K562 (cell line): ENCODE data around the gene NRN1L. TPM values are rescaled to one million over a fixed set of nuclear protein-coding genes. Genes with fewer than 3 reads are reported as not detected.

Experiments
- ATAC-seq: fragments of 200-7000 bp; cut with Tn5 transposase; 3 replicates; pipeline ENCODE4 v1.9.1; 2020; ENCODE audit warnings: moderate library complexity
- BruUV-seq: library from RNA; stranded (reverse); fragments of 400-500 nt; replicated peaks from 2 replicates; lab custom pipeline; 2021; lab: Mats Ljungman, UMichigan
- CTCF ChIA-PET: fragments of 300-600 bp; formaldehyde crosslinking; extraction: SDS; loops from one replicate; lab custom pipeline; 2021; ENCODE audit warnings: low intra/inter-chr PET ratio; lab: Yijun Ruan, JAX
- POLR2A ChIA-PET: fragments of 300-600, 350-650 bp; sonication (Branson Sonifier 250); formaldehyde crosslinking; extraction: SDS; loops from one replicate; lab custom pipeline; 2021; ENCODE audit warnings: antibody characterized with exemption, inconsistent platforms; lab: Yijun Ruan, JAX
- DNase-seq, 4 experiments: peaks; one replicate each; pipeline versions ENCODE4 v3.0.0 to v3.0.0-alpha.2; 2011 to 2018; ENCODE audit warnings: low spot score in 3 of 4, mixed read lengths in 3 of 4; ENCODE audit errors: extremely low read depth in 1 of 4
- FAIRE-seq: peaks from 2 replicates; lab custom pipeline; 2011; peaks lifted over from hg19 to GRCh38; lab: Jason Lieb, UNC
- H2AFZ ChIP-seq: 2 replicates; pipeline ENCODE4 v1.6.0; 2011; ENCODE audit warnings: low read depth, low read length, control low read depth, inconsistent platforms
- H3K27ac ChIP-seq: fragments of 200-600 bp; 3 replicates; pipeline ENCODE4 v1.8.0; 2011; ENCODE audit warnings: low read depth, mild to moderate bottlenecking, control low read depth, inconsistent platforms, low read length, moderate library complexity, mixed read lengths; ENCODE audit errors: extremely low read depth
- H3K27me3 ChIP-seq, 2 experiments: fragments of 300-600 bp in 1 of 2; 2 replicates in 1 of 2; 3 replicates in 1 of 2; pipeline versions ENCODE4 v1.6.0 to v1.8.0; 2011; ENCODE audit warnings: inconsistent platforms in 2 of 2, low read length in 2 of 2, mild to moderate bottlenecking in 1 of 2, mixed read lengths in 1 of 2, moderate library complexity in 1 of 2; ENCODE audit not compliant: control insufficient read depth in 2 of 2, insufficient read depth in 2 of 2
- H3K36me3 ChIP-seq: fragments of 300-600 bp; 3 replicates; pipeline ENCODE4 v1.8.0; 2011; ENCODE audit warnings: mild to moderate bottlenecking, low read length, inconsistent platforms; ENCODE audit not compliant: control insufficient read depth, insufficient read depth
- H3K4me1 ChIP-seq, 2 experiments: fragments of 200-600 bp in 1 of 2; replicated peaks in 1 of 2; 2 replicates in 1 of 2; 3 replicates in 1 of 2; pipeline versions ENCODE4 v1.5.1 to v1.8.0; 2011; ENCODE audit warnings: inconsistent platforms in 2 of 2, low read length in 2 of 2, mild to moderate bottlenecking in 1 of 2, mixed read lengths in 1 of 2, moderate library complexity in 1 of 2; ENCODE audit not compliant: control insufficient read depth in 2 of 2, insufficient read depth in 2 of 2
- H3K4me2 ChIP-seq: 2 replicates; pipeline ENCODE4 v1.6.1; 2011; ENCODE audit warnings: low read length, control low read depth, inconsistent platforms, mixed read lengths; ENCODE audit not compliant: insufficient read depth
- H3K4me3 ChIP-seq: fragments of 200-600 bp; sonication (generic), shearing (Covaris generic); 2 replicates; pipeline ENCODE4 v1.5.1; 2016; ENCODE audit warnings: control low read depth, inconsistent platforms
- H3K79me2 ChIP-seq: fragments of 200-600 bp; 3 replicates; pipeline ENCODE4 v1.8.0; 2011; ENCODE audit warnings: low read length, inconsistent platforms; ENCODE audit not compliant: control insufficient read depth, insufficient read depth
- H3K9ac ChIP-seq, 2 experiments: 2 replicates each; pipeline versions ENCODE4 v1.6.0 to v1.6.1; 2011; ENCODE audit warnings: low read depth in 2 of 2, low read length in 2 of 2, control low read depth in 1 of 2, inconsistent platforms in 1 of 2, mild to moderate bottlenecking in 1 of 2, mixed read lengths in 1 of 2; ENCODE audit not compliant: insufficient read depth in 1 of 2
- H3K9me1 ChIP-seq: one replicate; pipeline ENCODE4 v1.6.0; 2011; ENCODE audit warnings: inconsistent platforms, mild to moderate bottlenecking, low read length, moderate library complexity; ENCODE audit not compliant: control insufficient read depth, insufficient read depth
- H3K9me3 ChIP-seq: replicated peaks from 2 replicates; pipeline ENCODE4 v1.5.1; 2011; ENCODE audit warnings: low read depth, low read length, inconsistent platforms; ENCODE audit not compliant: control insufficient read depth, insufficient read depth
- H4K20me1 ChIP-seq: replicated peaks from 2 replicates; pipeline ENCODE4 v1.6.1; 2011; ENCODE audit warnings: low read length, inconsistent platforms, mixed read lengths; ENCODE audit not compliant: control insufficient read depth, insufficient read depth
- FOXM1 ChIP-seq, 2 experiments: fragments of 450-650 bp in 1 of 2; sonication (generic) in 1 of 2; formaldehyde crosslinking in 1 of 2; IDR thresholded peaks; 2 replicates each; pipeline versions ENCODE4 v1.6.1 to v1.9.0; 2017 to 2022; ENCODE audit warnings: low read depth in 2 of 2, mild to moderate bottlenecking in 2 of 2, missing genetic modification reagents in 1 of 2, moderate library complexity in 1 of 2
- PHTF2 ChIP-seq: fragments of 250-450 bp; sonication (Bioruptor Pico); IDR thresholded peaks from 2 replicates; pipeline ENCODE4 v1.5.0; 2021; ENCODE audit warnings: mild to moderate bottlenecking
- TGIF2 ChIP-seq: sonication (generic); formaldehyde crosslinking; IDR thresholded peaks from 2 replicates; pipeline ENCODE4 v1.8.1; 2022; ENCODE audit warnings: mild to moderate bottlenecking, missing genetic modification reagents, moderate library complexity
- ZNF146 ChIP-seq: IDR thresholded peaks from one replicate; pipeline ENCODE4 v1.6.1; 2018; ENCODE audit warnings: missing compliant biosample characterization; ENCODE audit not compliant: unreplicated experiment
- WGBS: fragments of 100-300 bp; shearing (Covaris generic); methylation state at CpG from one replicate; pipeline ENCODE4 v1.1.6; 2016; ENCODE audit warnings: low coverage, mixed read lengths; ENCODE audit not compliant: insufficient coverage; ENCODE audit errors: missing lambda C conversion rate; 5-methylcytosine and 5-hydroxymethylcytosine counted together
- in situ Hi-C: fragments of 300-500 bp; cut with MboI; formaldehyde crosslinking; loops from 4 replicates; pipeline ENCODE4 v1.15.0; 2018; ENCODE audit warnings: inconsistent platforms, mixed read lengths
- intact Hi-C: fragments of 100-400 bp; cut with micrococcal nuclease; formaldehyde crosslinking; loops from 2 replicates; pipeline ENCODE4 v1.14.2; 2022
- polyA plus RNA-seq, 8 experiments: library from polyadenylated mRNA; depleted of rRNA in 4 of 8; stranded (reverse) in 5 of 8; unstranded in 3 of 8; fragments of >200 nt; fragmentation: Nextera tagmentation in 2 of 8; fragmentation: Illumina TruSeq in 1 of 8; extraction: Ambion mirVana in 2 of 8; extraction: Trizol in 1 of 8; gene quantifications; 2 replicates each; pipeline versions ENCODE4 v1.2.1 to v1.2.3, GENCODE V29; 2011 to 2014; ENCODE audit warnings: inconsistent platforms in 1 of 8, missing spikeins in 1 of 8
- total RNA-seq, 7 experiments: library from RNA; depleted of rRNA in 6 of 7; stranded (reverse); fragments of >200 nt in 6 of 7; fragmentation: Illumina TruSeq in 2 of 7; extraction: Trizol in 2 of 7; gene quantifications; 2 replicates each; pipeline versions ENCODE4 v1.2.1 to v1.2.3, GENCODE V29; 2011 to 2021; ENCODE audit warnings: low replicate concordance in 1 of 7
- TF ChIP-seq, protein P1 (sequence below), 2 experiments: IDR thresholded peaks in 1 of 2; conservative IDR thresholded peaks in 1 of 2; 2 replicates each; pipeline ENCODE4 v1.6.1; 2016; ENCODE audit warnings: low read depth in 2 of 2, mild to moderate bottlenecking in 1 of 2, missing compliant biosample characterization in 1 of 2, missing genetic modification characterization in 1 of 2, moderate library complexity in 1 of 2
- TF ChIP-seq, protein P2 (sequence below): sonication (generic); formaldehyde crosslinking; IDR thresholded peaks from 2 replicates; pipeline ENCODE4 v1.4.0; 2020; ENCODE audit warnings: mild to moderate bottlenecking, missing genetic modification reagents
- TF ChIP-seq, protein P3 (sequence below): conservative IDR thresholded peaks from 2 replicates; pipeline ENCODE4 v1.6.1; 2011; ENCODE audit warnings: low read depth, mild to moderate bottlenecking, low read length; ENCODE audit not compliant: control insufficient read depth
- TF ChIP-seq, protein P4 (sequence below): fragments of 450-650 bp; IDR thresholded peaks from one replicate; pipeline ENCODE4 v1.6.1; 2018; ENCODE audit warnings: mild to moderate bottlenecking, moderate library complexity; ENCODE audit not compliant: partially characterized antibody

Gene NRN1L
- total and polyA plus RNA-seq, 9 of the 15 experiments (the other 6 are each of a cell fraction or from before 2014, with no cell fraction given), result 0.22 to 0.86 (median 0.61) TPM; not detected in 5

DNA sequence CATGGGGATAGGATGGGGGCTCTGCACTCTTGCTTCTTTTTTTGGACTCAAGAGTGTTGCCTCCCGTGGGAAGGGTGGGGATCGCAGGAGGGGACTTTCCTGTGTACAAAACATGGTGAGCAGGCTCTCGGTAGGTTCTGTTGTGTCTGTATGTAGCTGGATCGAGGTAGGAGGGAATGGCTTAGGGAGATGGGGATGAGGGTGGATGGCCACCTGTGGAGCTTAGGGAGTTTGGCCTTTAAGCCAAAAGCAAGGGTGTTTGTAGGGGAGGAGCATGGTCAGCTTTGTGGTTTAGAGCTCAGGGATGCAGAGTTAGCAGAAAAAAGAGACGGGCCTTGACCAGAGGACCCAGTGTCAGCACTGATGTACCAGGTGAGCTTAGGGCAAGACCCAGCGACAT, 22.8 kb upstream of the NRN1L start:
- Histone ChIP-seq H3K36me3 (peaks cover 67% of the 10 kb centered on the region), H4K20me1 (peaks cover 41% of the 10 kb centered on the region), H3K9ac (no peak overlapping the region; a peak in 1 of 4 replicates), H3K4me1 (peaks cover 18 to 25% of the 10 kb centered on the region in 2 experiments), H3K27ac (no peak overlapping the region), H3K4me2 (no peak overlapping the region), H3K4me3 (no peak overlapping the region), H3K9me1 (peaks cover 6% of the 10 kb centered on the region), H2AFZ (no peak overlapping the region), H3K79me2 (peaks cover 80% of the 10 kb centered on the region), H3K9me3 (no peaks in the 10 kb centered on the region), H3K27me3 (no peaks in the 10 kb centered on the region)
- TF ChIP-seq, protein P1, sequence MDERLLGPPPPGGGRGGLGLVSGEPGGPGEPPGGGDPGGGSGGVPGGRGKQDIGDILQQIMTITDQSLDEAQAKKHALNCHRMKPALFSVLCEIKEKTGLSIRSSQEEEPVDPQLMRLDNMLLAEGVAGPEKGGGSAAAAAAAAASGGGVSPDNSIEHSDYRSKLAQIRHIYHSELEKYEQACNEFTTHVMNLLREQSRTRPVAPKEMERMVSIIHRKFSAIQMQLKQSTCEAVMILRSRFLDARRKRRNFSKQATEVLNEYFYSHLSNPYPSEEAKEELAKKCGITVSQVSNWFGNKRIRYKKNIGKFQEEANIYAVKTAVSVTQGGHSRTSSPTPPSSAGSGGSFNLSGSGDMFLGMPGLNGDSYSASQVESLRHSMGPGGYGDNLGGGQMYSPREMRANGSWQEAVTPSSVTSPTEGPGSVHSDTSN (CRISPR knock-in tag; IDR thresholded peaks at IDR 0.05; ENCODE audit: low read depth), result no peak
- TF ChIP-seq, protein P1 (tag; conservative IDR thresholded peaks at IDR 0.05; ENCODE audit: low read depth), result no peak
- TF ChIP-seq, protein P2, sequence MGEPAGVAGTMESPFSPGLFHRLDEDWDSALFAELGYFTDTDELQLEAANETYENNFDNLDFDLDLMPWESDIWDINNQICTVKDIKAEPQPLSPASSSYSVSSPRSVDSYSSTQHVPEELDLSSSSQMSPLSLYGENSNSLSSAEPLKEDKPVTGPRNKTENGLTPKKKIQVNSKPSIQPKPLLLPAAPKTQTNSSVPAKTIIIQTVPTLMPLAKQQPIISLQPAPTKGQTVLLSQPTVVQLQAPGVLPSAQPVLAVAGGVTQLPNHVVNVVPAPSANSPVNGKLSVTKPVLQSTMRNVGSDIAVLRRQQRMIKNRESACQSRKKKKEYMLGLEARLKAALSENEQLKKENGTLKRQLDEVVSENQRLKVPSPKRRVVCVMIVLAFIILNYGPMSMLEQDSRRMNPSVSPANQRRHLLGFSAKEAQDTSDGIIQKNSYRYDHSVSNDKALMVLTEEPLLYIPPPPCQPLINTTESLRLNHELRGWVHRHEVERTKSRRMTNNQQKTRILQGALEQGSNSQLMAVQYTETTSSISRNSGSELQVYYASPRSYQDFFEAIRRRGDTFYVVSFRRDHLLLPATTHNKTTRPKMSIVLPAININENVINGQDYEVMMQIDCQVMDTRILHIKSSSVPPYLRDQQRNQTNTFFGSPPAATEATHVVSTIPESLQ (CRISPR knock-in tag), result no peak
- TF ChIP-seq, protein P3, sequence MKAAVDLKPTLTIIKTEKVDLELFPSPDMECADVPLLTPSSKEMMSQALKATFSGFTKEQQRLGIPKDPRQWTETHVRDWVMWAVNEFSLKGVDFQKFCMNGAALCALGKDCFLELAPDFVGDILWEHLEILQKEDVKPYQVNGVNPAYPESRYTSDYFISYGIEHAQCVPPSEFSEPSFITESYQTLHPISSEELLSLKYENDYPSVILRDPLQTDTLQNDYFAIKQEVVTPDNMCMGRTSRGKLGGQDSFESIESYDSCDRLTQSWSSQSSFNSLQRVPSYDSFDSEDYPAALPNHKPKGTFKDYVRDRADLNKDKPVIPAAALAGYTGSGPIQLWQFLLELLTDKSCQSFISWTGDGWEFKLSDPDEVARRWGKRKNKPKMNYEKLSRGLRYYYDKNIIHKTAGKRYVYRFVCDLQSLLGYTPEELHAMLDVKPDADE, result no peak
- TF ChIP-seq, protein P4, sequence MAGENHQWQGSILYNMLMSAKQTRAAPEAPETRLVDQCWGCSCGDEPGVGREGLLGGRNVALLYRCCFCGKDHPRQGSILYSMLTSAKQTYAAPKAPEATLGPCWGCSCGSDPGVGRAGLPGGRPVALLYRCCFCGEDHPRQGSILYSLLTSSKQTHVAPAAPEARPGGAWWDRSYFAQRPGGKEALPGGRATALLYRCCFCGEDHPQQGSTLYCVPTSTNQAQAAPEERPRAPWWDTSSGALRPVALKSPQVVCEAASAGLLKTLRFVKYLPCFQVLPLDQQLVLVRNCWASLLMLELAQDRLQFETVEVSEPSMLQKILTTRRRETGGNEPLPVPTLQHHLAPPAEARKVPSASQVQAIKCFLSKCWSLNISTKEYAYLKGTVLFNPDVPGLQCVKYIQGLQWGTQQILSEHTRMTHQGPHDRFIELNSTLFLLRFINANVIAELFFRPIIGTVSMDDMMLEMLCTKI, result no peak
- TF ChIP-seq TGIF2 (CRISPR knock-in tag) (no peak), FOXM1 (IDR thresholded peaks at IDR 0.05; ENCODE audit: low read depth) (no peak), FOXM1 (CRISPR knock-in tag; IDR thresholded peaks at IDR 0.05; ENCODE audit: low read depth) (no peak), PHTF2 (no peak), ZNF146 (CRISPR knock-in tag) (no peak)
- intact Hi-C loops, result no loop called here
- DNase-seq (no peak), FAIRE-seq (no peak), ATAC-seq (no peak)
- ChIA-PET CTCF (no interaction called here), POLR2A (interaction anchor here (0.5 to 1.5 kb wide), 4 partner anchors 10 to 189 kb away, joined by 3 to 5 read pairs (median 3); no protein-coding TSS in a partner anchor)
- in situ Hi-C loops, result no loop called here
- no TSS peak for BruUV-seq
- 85% methylated on average over 6 of the region's 6 CpGs for WGBS
